Large intestine (tissue), 3 donors: ENCODE measurements around the gene RASL12. TPM values are rescaled to one million over a fixed set of nuclear protein-coding genes. Genes with fewer than 3 reads are reported as not detected.
"Not testable (repeated sequence)": the region's sequence is repeated elsewhere in the genome, so short reads cannot be mapped to it uniquely, and the experiment has no call there.

Source experiments
- DNase-seq, 2 donors: peaks; one replicate each; pipeline versions ENCODE4 v3.0.0 to v3.0.0-alpha.2; 2013
- H3K27ac ChIP-seq: one replicate; pipeline ENCODE4 v1.5.1; 2013; ENCODE audit warnings: low read length
- H3K27me3 ChIP-seq: 2 replicates; pipeline ENCODE4 v1.6.1; 2013; ENCODE audit warnings: low read length; ENCODE audit not compliant: control insufficient read depth, insufficient read depth
- H3K36me3 ChIP-seq: 2 replicates; pipeline ENCODE4 v1.6.1; 2013; ENCODE audit warnings: low read length; ENCODE audit not compliant: control insufficient read depth, insufficient read depth
- H3K4me1 ChIP-seq: one replicate; pipeline ENCODE4 v1.6.1; 2013; ENCODE audit warnings: low read length; ENCODE audit not compliant: control insufficient read depth, insufficient read depth
- H3K4me3 ChIP-seq: one replicate; pipeline ENCODE4 v1.5.1; 2013; ENCODE audit warnings: low read length
- H3K9me3 ChIP-seq: one replicate; pipeline ENCODE4 v1.6.1; 2013; ENCODE audit warnings: mild to moderate bottlenecking, low read depth, low read length, moderate library complexity; ENCODE audit not compliant: control insufficient read depth
- WGBS: methylation state at CpG from one replicate; pipeline ENCODE4 v1.1.5; 2013; ENCODE audit warnings: low lambda C conversion rate; ENCODE audit not compliant: insufficient coverage; 5-methylcytosine and 5-hydroxymethylcytosine counted together
- polyA plus RNA-seq: library from polyadenylated mRNA; unstranded; fragments of 120-200 nt; gene quantifications from one replicate; pipeline ENCODE4 v1.2.1, GENCODE V29; 2013

RASL12 gene
- polyA plus RNA-seq, 1 donor, result 3.6 TPM

DNA sequence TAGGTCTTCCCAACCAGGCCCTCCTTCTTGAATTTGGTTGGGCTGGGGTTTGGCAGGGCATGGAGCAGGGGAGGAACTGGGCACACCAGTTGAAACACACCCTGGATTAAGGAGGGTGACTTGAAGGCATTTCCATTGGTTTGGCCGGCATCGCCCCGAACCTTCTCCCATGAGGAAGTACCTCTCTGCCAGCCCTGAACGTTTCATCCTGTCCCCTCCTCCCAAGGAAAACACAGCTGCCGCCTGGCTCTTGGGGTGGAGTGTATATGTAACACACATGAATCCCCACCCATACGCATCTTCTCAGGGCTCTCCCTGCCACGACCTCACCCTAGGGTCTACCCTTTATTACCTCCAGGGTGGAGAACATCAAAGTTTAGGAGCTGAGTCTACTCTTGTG is 32.7 kb upstream of the RASL12 start:
- no peak overlapping the region for H3K4me3 ChIP-seq
- WGBS, result 50% methylated on average over 1 of the region's 7 CpGs
- no peaks in the 10 kb centered on the region for H3K9me3 ChIP-seq
- peaks cover 19% of the 10 kb centered on the region for H3K4me1 ChIP-seq
- peaks cover 54% of the 10 kb centered on the region for H3K36me3 ChIP-seq
- H3K27ac ChIP-seq, result no peak overlapping the region
- no peak for DNase-seq
- H3K27me3 ChIP-seq, result no peaks in the 10 kb centered on the region

DNA sequence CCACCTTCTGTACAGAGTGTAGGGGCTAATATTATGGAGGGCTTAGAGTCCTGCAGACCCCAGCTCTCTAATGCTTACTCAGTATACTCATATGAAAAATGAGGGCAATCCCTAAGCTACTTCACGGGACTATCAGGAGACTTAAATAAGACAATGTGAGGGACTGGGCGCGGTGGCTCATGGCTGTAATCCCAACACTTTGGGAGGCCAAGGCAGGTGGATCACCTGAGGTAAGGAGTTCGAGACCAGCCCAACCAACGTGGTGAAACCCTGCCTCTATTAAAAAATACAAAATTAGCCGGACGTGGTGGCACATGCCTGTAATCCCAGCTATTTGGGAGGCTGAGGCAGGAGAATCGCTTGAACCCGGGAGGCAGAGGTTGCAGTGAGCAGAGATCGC is 32.0 kb upstream of the RASL12 start:
- H3K4me3 ChIP-seq, H3K27ac ChIP-seq, H3K9me3 ChIP-seq, H3K27me3 ChIP-seq, DNase-seq: not testable (repeated sequence)
- H3K4me1 ChIP-seq, result peaks cover 26% of the 10 kb centered on the region
- peaks cover 48% of the 10 kb centered on the region for H3K36me3 ChIP-seq
- WGBS, result no CpG with 5 or more reads among the region's 10 CpGs

DNA sequence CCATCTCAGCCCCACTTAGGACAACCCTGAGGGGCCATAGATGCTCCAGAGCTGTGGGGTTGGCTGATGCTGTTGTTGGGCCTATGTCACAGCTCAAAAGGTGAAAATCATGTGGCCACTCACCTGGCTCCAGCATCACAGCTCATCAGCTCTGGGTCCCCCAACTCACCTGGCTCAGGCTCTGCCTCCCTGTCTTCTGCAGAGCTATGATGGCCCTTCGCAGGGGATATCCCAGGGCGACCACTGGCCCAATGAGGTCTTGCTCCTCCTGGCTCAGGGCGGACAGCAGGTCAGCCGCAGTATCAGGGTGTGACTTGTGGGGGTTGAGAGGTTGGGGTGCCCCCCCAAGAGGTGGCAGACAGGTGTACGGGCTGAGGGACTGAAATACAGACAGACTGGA is 31.5 kb upstream of the RASL12 start:
- no peak overlapping the region for H3K27ac ChIP-seq
- WGBS, result no CpG with 5 or more reads among the region's 5 CpGs
- no peaks in the 10 kb centered on the region for H3K9me3 ChIP-seq
- H3K27me3 ChIP-seq, result no peaks in the 10 kb centered on the region
- peaks cover 45% of the 10 kb centered on the region for H3K36me3 ChIP-seq
- DNase-seq, result no peak
- H3K4me3 ChIP-seq, result no peak overlapping the region
- peaks cover 30% of the 10 kb centered on the region for H3K4me1 ChIP-seq

DNA sequence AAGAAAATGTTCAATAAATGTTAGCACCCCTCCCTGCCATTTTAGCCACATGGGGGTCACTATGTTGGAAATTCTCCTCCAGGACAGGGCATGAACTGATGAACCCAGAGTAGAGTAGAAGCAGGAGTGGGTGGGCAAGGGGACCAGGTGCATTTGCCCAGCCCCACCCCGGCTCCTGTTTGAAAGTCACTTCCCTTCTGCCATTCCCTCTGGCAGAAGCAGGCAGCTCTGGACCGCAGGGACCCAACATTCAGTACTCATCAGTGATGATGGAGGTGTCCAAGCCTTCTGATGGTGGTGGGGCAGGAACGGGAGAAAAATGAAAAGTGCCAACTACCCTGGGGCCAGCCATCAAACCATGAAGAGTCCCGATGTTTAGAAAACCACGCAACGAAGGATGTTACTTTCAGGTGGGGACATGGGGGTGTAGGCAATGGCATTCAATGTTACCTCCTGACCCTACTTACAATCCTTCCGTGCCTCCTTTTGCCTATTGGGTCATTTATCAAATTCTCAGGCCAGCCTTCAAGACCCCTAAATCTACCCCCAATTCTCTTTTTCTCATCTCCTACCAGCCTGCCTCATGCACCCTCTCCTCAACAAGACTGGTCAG is 30.0 kb upstream of the RASL12 start:
- Histone ChIP-seq H3K4me1 (peaks cover 45% of the 10 kb centered on the region), H3K9me3 (no peaks in the 10 kb centered on the region), H3K36me3 (peaks cover 40% of the 10 kb centered on the region), H3K4me3 (no peak overlapping the region), H3K27ac (no peak overlapping the region), H3K27me3 (no peaks in the 10 kb centered on the region)
- WGBS, result 100% methylated on average over 1 of the region's 7 CpGs
- no peak for DNase-seq

DNA sequence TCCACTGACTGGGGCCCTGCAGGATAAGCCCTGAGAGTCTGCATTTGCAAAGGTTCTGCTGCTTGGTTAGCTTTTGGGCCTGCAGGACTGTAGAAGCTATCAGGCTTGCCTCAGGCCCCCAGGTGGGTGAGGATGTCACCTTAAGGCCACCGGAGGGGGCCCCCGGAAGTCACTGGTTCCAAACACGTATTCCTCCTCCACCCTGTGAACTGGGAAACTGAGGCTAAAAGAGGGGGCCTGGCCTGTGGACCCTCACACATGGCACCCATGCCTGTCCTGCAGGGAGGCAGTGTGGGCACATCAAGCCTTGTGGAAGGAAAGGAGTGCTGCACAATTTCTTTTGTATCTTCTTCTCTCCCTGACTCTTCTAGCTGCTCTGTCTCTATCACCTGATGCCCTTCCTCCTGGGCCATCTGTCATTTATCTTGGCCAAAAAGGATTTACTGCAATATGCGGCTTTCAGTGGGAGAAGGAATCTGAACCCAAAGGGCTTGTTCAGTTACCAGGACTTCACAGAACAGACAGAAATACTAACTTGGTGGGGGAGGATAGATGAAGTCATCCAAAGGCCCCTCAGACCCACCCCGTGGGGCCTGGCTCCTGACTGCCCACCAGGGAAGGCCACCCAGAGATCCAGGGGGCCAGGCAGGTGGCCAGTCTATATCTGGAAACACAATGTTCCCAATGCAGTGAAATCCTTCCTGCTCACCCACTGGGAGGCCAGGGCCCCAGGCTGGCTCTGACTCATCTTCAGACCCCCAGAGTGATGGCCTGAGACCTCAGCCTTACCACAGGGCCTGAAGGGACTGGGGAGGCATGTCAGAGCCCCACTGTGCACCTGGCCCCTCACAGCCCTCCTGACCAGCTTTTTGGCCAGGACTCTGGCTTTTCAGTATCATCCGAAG is 28.9 kb upstream of the RASL12 start:
- peaks cover 53% of the 10 kb centered on the region for H3K4me1 ChIP-seq
- peak overlapping the region; percentile 10 for H3K27ac ChIP-seq
- no CpG with 5 or more reads among the region's 6 CpGs for WGBS
- no peaks in the 10 kb centered on the region for H3K9me3 ChIP-seq
- H3K27me3 ChIP-seq, result no peaks in the 10 kb centered on the region
- DNase-seq, result no peak
- H3K4me3 ChIP-seq, result no peak overlapping the region
- peaks cover 40% of the 10 kb centered on the region for H3K36me3 ChIP-seq

DNA sequence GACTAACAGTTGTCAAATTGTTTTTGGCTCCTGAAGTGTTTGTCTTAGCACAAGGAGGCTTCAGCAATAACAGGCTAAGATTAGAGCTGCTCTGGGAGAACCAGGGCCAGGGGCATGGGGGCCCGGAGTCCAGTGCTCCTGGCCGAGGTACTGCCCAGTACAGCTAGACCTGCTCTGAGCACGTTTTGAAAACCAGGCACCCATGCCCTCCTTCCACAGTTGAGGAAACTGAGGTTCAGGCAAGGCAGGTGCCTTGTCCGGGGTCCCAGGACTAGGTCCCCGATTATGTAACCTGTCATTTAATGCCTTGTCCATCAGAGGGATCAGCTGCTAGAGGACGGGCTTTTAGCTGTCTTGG is 27.9 kb upstream of the RASL12 start:
- no CpG with 5 or more reads among the region's 6 CpGs for WGBS
- Histone ChIP-seq H3K4me3 (no peak overlapping the region), H3K36me3 (peaks cover 34% of the 10 kb centered on the region), H3K27ac (peak overlapping the region; percentile 48), H3K27me3 (no peaks in the 10 kb centered on the region), H3K4me1 (peaks cover 50% of the 10 kb centered on the region), H3K9me3 (no peaks in the 10 kb centered on the region)
- DNase-seq, result no peak

DNA sequence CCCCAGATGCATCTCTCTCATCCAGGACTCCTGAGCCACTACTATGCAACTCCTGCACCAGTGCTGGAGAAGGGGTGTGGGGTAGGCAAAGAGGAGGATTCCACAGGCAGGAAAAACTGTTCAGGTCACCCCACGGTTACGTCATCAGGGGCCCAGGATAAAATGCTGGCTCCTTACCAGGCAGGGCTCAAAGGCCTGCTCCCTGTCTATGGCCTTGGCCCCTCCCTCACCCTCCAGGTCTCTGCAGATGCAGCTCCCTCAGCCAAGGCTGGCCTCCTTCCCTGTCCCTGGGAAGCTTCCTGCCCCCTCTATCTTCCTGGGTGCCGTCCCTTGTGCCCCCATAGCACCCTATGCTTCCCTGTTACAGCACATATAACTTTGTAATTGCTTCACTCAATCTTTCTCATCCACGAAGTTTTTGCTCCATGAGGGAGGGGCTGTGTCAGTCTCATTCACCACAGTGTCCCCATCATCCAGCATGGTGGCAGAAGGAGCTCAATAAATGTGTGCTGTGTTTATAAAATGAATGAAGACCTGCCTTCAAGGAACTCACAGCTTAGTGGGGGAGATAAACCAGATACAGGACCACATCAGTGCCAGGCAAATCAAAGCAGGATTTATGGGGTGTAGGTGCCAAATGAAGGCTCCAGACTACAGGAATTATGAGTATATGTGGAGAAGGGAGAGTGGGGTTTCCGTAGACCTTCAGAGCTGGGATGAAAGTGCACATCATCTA is 27.4 kb upstream of the RASL12 start:
- peaks cover 56% of the 10 kb centered on the region for H3K4me1 ChIP-seq

DNA sequence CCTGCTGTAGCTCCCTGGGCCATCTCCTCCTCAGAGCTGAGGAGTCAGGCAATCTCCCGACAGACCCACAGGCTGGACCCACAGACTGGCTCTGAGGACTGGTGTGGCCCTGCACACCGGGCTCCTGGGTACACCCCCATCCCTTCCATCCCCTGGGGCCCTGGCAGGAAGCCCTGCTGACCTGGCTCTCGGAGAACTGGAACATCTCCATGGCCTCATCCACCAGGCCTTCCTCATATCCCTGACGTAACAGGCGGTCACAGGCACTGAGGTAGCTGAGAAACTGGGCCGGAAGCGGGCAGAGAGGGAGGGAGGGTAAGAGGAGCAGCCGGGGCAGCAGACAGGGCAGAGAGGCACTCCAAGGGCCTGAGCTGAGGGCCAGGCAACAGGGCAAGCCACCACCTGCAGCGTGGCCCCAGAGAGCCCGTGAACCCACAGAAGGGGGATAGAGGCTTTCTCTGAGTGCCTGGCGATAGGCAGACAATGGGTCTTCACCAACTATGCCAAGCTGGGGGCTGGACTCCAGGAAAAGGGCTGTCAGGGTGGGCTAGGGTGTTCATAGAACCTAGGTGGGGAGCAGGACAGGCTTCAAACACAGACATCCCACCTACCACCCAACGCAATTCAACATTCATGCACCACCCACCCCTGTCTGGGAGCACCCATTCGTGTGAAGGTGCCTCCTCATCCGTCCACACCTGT is 26.7 kb upstream of the RASL12 start:
- no peak overlapping the region for H3K4me3 ChIP-seq
- peaks cover 63% of the 10 kb centered on the region for H3K4me1 ChIP-seq
- no peaks in the 10 kb centered on the region for H3K9me3 ChIP-seq
- H3K27me3 ChIP-seq, result no peaks in the 10 kb centered on the region
- H3K36me3 ChIP-seq, result peaks cover 24% of the 10 kb centered on the region
- peak in 1 of 2 donors; percentile 64 for DNase-seq
- peak overlapping the region; percentile 81 for H3K27ac ChIP-seq
- WGBS, result no CpG with 5 or more reads among the region's 14 CpGs

More for the DNA sequence above, 27.4 kb upstream of the RASL12 start:
- H3K4me3 ChIP-seq, result no peak overlapping the region
- H3K27me3 ChIP-seq, result no peaks in the 10 kb centered on the region
- H3K9me3 ChIP-seq, result no peaks in the 10 kb centered on the region
- 100% methylated on average over 1 of the region's 5 CpGs for WGBS
- H3K36me3 ChIP-seq, result peaks cover 28% of the 10 kb centered on the region
- DNase-seq, result peak; percentile 83 to 93
- H3K27ac ChIP-seq, result peak overlapping the region; percentile 81

DNA sequence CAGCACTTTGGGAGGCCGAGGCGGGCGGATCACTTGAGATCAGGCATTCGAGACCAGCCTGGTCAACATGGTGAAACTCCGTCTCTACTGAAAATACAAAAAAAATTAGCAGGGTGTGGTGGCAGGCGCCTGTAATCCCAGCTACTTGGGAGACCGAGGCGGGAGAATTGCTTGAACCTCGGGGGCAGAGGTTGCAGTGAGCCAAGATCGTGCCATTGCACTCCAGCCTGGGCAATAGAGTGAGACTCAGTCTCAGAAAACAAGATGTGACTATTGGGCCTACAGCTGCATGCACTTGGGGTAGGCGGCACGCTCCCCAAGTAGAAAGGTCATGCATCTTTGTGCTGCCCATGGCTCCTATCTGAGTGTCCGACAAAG is 26.0 kb upstream of the RASL12 start:
- not testable (repeated sequence) for H3K9me3 ChIP-seq, H3K27me3 ChIP-seq, H3K4me3 ChIP-seq, DNase-seq
- peaks cover 17% of the 10 kb centered on the region for H3K36me3 ChIP-seq
- peak overlapping the region; percentile 81 for H3K27ac ChIP-seq
- peaks cover 70% of the 10 kb centered on the region for H3K4me1 ChIP-seq
- WGBS, result no CpG with 5 or more reads among the region's 13 CpGs
